SK-N-SH (cell line): ENCODE results near the gene SIRPB2. TPM values are rescaled to one million over a fixed set of nuclear protein-coding genes. Genes with fewer than 3 reads are reported as not detected.

Source experiments
- CTCF ChIA-PET: fragments of 300-600, 350-600 bp; formaldehyde crosslinking; extraction: SDS; loops from one replicate; lab custom pipeline; 2021; lab: Yijun Ruan, JAX
- POLR2A ChIA-PET: fragments of 350-600 bp; sonication (Branson Sonifier 250); formaldehyde crosslinking; extraction: SDS; loops from one replicate; lab custom pipeline; 2020; ENCODE audit warnings: antibody characterized with exemption, inconsistent platforms; lab: Yijun Ruan, JAX
- DNase-seq: peaks from one replicate; pipeline ENCODE4 v3.0.0; 2012
- H2AFZ ChIP-seq: fragments of 200-600 bp; sonication (generic); 2 replicates; pipeline ENCODE4 v1.8.1; 2016; ENCODE audit warnings: antibody characterized with exemption, mild to moderate bottlenecking, low read depth
- H3F3A ChIP-seq: fragments of 200-600 bp; sonication (generic); replicated peaks from 2 replicates; pipeline ENCODE3; 2016; ENCODE audit warnings: antibody characterized with exemption, mild to moderate bottlenecking; ENCODE audit not compliant: insufficient read depth
- H3K27ac ChIP-seq, 2 experiments: fragments of 200-500 bp in 1 of 2; fragments of 200-600 bp in 1 of 2; sonication (Bioruptor generic) in 1 of 2; sonication (generic), shearing (Covaris generic) in 1 of 2; 2 replicates each; pipeline versions ENCODE4 v1.5.1 to v1.6.1; 2014 to 2016; ENCODE audit warnings: low read depth in 2 of 2, inconsistent platforms in 1 of 2, low read length in 1 of 2, mild to moderate bottlenecking in 1 of 2, mixed read lengths in 1 of 2
- H3K27me3 ChIP-seq: fragments of 200-600 bp; sonication (generic), shearing (Covaris generic); 2 replicates; pipeline ENCODE4 v1.6.1; 2016; ENCODE audit warnings: mixed run types; ENCODE audit not compliant: insufficient read depth
- H3K36me3 ChIP-seq, 2 experiments: fragments of 200-500 bp in 1 of 2; fragments of 200-600 bp in 1 of 2; sonication (Bioruptor generic) in 1 of 2; sonication (generic) in 1 of 2; replicated peaks in 1 of 2; 2 replicates each; pipeline versions ENCODE3 to v1.5.1; 2014 to 2016; ENCODE audit warnings: low read length in 1 of 2, mild to moderate bottlenecking in 1 of 2; ENCODE audit not compliant: insufficient read depth in 2 of 2, control insufficient read depth in 1 of 2
- H3K4me1 ChIP-seq, 2 experiments: fragments of 200-500 bp in 1 of 2; fragments of 200-600 bp in 1 of 2; sonication (Bioruptor generic) in 1 of 2; sonication (generic), shearing (Covaris generic) in 1 of 2; 2 replicates each; pipeline versions ENCODE4 v1.5.1 to v1.6.1; 2014 to 2016; ENCODE audit warnings: low read depth in 1 of 2, low read length in 1 of 2, mixed run types in 1 of 2; ENCODE audit not compliant: insufficient read depth in 2 of 2, control insufficient read depth in 1 of 2
- H3K4me2 ChIP-seq: fragments of 200-600 bp; sonication (generic), shearing (Covaris generic); 2 replicates; pipeline ENCODE4 v1.6.1; 2017; ENCODE audit warnings: mixed run types
- H3K4me3 ChIP-seq, 2 experiments: fragments of 200-500 bp in 1 of 2; fragments of 200-600 bp in 1 of 2; sonication (Bioruptor generic) in 1 of 2; sonication (generic), shearing (Covaris generic) in 1 of 2; 2 replicates each; pipeline versions ENCODE4 v1.5.1 to v1.8.1; 2014 to 2016; ENCODE audit warnings: low read depth in 2 of 2, inconsistent platforms in 1 of 2, low read length in 1 of 2, mild to moderate bottlenecking in 1 of 2, mixed read lengths in 1 of 2, moderate library complexity in 1 of 2
- H3K79me2 ChIP-seq: fragments of 200-600 bp; sonication (generic); 2 replicates; pipeline ENCODE4 v1.8.1; 2017; ENCODE audit warnings: mild to moderate bottlenecking; ENCODE audit not compliant: insufficient read depth
- H3K9ac ChIP-seq: fragments of 200-600 bp; sonication (generic); 2 replicates; pipeline ENCODE4 v1.6.1; 2017; ENCODE audit warnings: mixed run types
- H3K9me2 ChIP-seq: fragments of 200-600 bp; sonication (generic); 2 replicates; pipeline ENCODE4 v1.6.1; 2017; ENCODE audit warnings: mixed run types
- H3K9me3 ChIP-seq: fragments of 200-600 bp; sonication (generic); 2 replicates; pipeline ENCODE4 v1.6.1; 2017; ENCODE audit warnings: mixed run types, mild to moderate bottlenecking, moderate library complexity
- H4K20me1 ChIP-seq: fragments of 200-600 bp; sonication (generic); 2 replicates; pipeline ENCODE4 v1.6.1; 2017; ENCODE audit warnings: mild to moderate bottlenecking, mixed run types; ENCODE audit not compliant: insufficient read depth
- ELF1 ChIP-seq: IDR thresholded peaks from 2 replicates; pipeline ENCODE4 v1.4.0; 2012
- MEF2A ChIP-seq: IDR thresholded peaks from 2 replicates; pipeline ENCODE4 v1.4.0; 2012; ENCODE audit warnings: low read depth, borderline replicate concordance
- MXI1 ChIP-seq: IDR thresholded peaks from 2 replicates; pipeline ENCODE4 v1.6.1; 2012; ENCODE audit warnings: mild to moderate bottlenecking, low read depth, low read length, improper control_type of control experiment
- NRF1 ChIP-seq: IDR thresholded peaks from 2 replicates; pipeline ENCODE4 v1.6.1; 2012; ENCODE audit warnings: low read depth, mild to moderate bottlenecking, low read length
- RAD21 ChIP-seq: IDR thresholded peaks from 2 replicates; pipeline ENCODE4 v1.6.1; 2012; ENCODE audit warnings: mild to moderate bottlenecking, low read length
- RXRA ChIP-seq: IDR thresholded peaks from 2 replicates; pipeline ENCODE4 v1.4.0; 2012; ENCODE audit warnings: low read depth, mild to moderate bottlenecking, borderline replicate concordance
- TCF12 ChIP-seq: IDR thresholded peaks from 2 replicates; pipeline ENCODE4 v1.4.0; 2012
- USF1 ChIP-seq: IDR thresholded peaks from 2 replicates; pipeline ENCODE4 v1.4.0; 2012; ENCODE audit warnings: low read depth, borderline replicate concordance
- YY1 ChIP-seq: IDR thresholded peaks from 2 replicates; pipeline ENCODE4 v1.4.0; 2012; ENCODE audit warnings: low read depth, mild to moderate bottlenecking
- WGBS: methylation state at CpG from one replicate; pipeline ENCODE4 v1.1.6; 2017; ENCODE audit warnings: low lambda C conversion rate; 5-methylcytosine and 5-hydroxymethylcytosine counted together
- polyA plus RNA-seq, 3 experiments: library from polyadenylated mRNA; depleted of rRNA; stranded (reverse); fragments of >200 nt; gene quantifications; 2 replicates each; pipeline ENCODE4 v1.2.3, GENCODE V29; 2012

The SIRPB2 gene
- polyA plus RNA-seq, 1 of the 3 experiments (the other 2 are of a cell fraction): not detected

- TF ChIP-seq RXRA (no peak), ELF1 (no peak), USF1 (no peak), MEF2A (no peak)
- POLR2A ChIA-PET: no interaction called here
These were observed 44.4 kb upstream of the SIRPB2 start for GRCh38 chr20:1535420-1536175.

GRCh38 chr20:1534526-1534925, 43.3 kb upstream of the SIRPB2 start:
- WGBS: 41% methylated on average over 5 of the region's 5 CpGs
- Histone ChIP-seq H3K27me3 (no peaks in the 10 kb centered on the region), H3K4me2 (no peak overlapping the region), H3K27ac (no peak overlapping the region), H3K9me3 (no peaks in the 10 kb centered on the region), H3K4me3 (no peak overlapping the region), H3F3A (no peaks in the 10 kb centered on the region), H3K79me2 (no peaks in the 10 kb centered on the region), H3K4me1 (no peaks in the 10 kb centered on the region), H3K36me3 (no peaks in the 10 kb centered on the region), H2AFZ (no peak overlapping the region), H4K20me1 (no peaks in the 10 kb centered on the region), H3K9me2 (no peaks in the 10 kb centered on the region), H3K9ac (no peak overlapping the region)
- DNase-seq: no peak
- ChIA-PET CTCF (no interaction called here), POLR2A (no interaction called here)
- no peak for TF ChIP-seq NRF1
- TF ChIP-seq YY1: no peak
- TF ChIP-seq TCF12: no peak

More at GRCh38 chr20:1535420-1536175, 44.4 kb upstream of the SIRPB2 start:
- no peak overlapping the region for H3K9ac ChIP-seq
- no peak overlapping the region for H3K4me2 ChIP-seq
- CTCF ChIA-PET: no interaction called here
- 39% methylated on average over 4 of the region's 5 CpGs for WGBS
- H3K27me3 ChIP-seq: no peaks in the 10 kb centered on the region
- H3K4me1 ChIP-seq: no peaks in the 10 kb centered on the region
- H3K79me2 ChIP-seq: no peaks in the 10 kb centered on the region
- H3K9me2 ChIP-seq: no peaks in the 10 kb centered on the region
- no peaks in the 10 kb centered on the region for H3K36me3 ChIP-seq
- no peak overlapping the region for H3K27ac ChIP-seq
- no peaks in the 10 kb centered on the region for H3F3A ChIP-seq
- no peak for DNase-seq
- H3K4me3 ChIP-seq: no peak overlapping the region
- H3K9me3 ChIP-seq: no peaks in the 10 kb centered on the region
- H2AFZ ChIP-seq: no peak overlapping the region
- H4K20me1 ChIP-seq: no peaks in the 10 kb centered on the region

GRCh38 chr20:1533059-1533458, 41.8 kb upstream of the SIRPB2 start:
- ChIA-PET CTCF (interaction anchor here (0.6 kb wide), 1 partner anchor 1191 kb away, joined by 3 read pairs; no protein-coding TSS in a partner anchor), POLR2A (no interaction called here)
- H3K9me3 ChIP-seq: no peaks in the 10 kb centered on the region
- no peaks in the 10 kb centered on the region for H3K27me3 ChIP-seq
- no peak overlapping the region for H3K4me3 ChIP-seq
- H3K36me3 ChIP-seq: no peaks in the 10 kb centered on the region
- H3K9ac ChIP-seq: no peak overlapping the region
- no peak for DNase-seq
- no peak overlapping the region for H3K27ac ChIP-seq
- H4K20me1 ChIP-seq: no peaks in the 10 kb centered on the region
- no peak overlapping the region for H3K4me2 ChIP-seq
- no peaks in the 10 kb centered on the region for H3K79me2 ChIP-seq
- TF ChIP-seq RAD21: peak; percentile 15; the same call in 1 of the 2 replicates
- no peak for TF ChIP-seq MXI1
- WGBS: 56% methylated on average over 4 of the region's 4 CpGs
- H3K4me1 ChIP-seq: no peaks in the 10 kb centered on the region
- no peak overlapping the region for H2AFZ ChIP-seq
- 0 out of 2 replicates have a peak, but pooled peaks cover 2% of the 10 kb centered on the region for H3K9me2 ChIP-seq
- no peaks in the 10 kb centered on the region for H3F3A ChIP-seq
